KOPT-K1 (cell line): ENCODE data around the gene NUCB2.

ENCODE experiments used
- H3K27ac ChIP-seq: fragments of 200-600 bp; sonication (generic); 2 replicates; pipeline ENCODE4 v1.5.1; 2016; ENCODE audit warnings: antibody characterized with exemption, mild to moderate bottlenecking, low read depth, low read length; ENCODE audit not compliant: poor library complexity, severe bottlenecking
- H3K36me3 ChIP-seq: fragments of 200-600 bp; sonication (generic); 2 replicates; pipeline ENCODE4 v1.5.1; 2017; ENCODE audit warnings: antibody characterized with exemption, mild to moderate bottlenecking, low read length, moderate library complexity; ENCODE audit not compliant: insufficient read depth
- H3K9me3 ChIP-seq: fragments of 200-600 bp; sonication (generic); 2 replicates; pipeline ENCODE4 v1.5.1; 2017; ENCODE audit warnings: antibody characterized with exemption, low read length, mild to moderate bottlenecking; ENCODE audit not compliant: insufficient read depth, poor library complexity, severe bottlenecking

NUCB2 gene

DNA sequence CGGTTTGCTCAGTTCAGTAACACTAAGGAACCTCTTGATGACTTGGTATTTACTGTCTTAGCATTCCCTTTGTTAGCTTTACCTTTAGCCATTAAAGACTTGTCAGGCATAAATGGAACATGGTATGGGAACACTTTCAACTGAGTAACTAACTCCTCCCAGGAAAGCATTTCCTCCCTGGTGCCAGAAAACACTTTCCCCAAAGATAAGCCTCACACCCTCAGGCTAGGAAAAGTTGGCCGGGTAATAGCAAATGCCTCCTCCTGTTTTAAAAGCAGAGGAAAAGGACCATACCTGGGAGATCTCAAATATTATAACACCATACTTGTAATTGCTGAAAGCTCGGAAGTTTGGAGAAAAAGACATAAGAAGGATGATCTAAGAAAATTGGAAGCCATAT is 100.0 kb downstream of the NUCB2 start:
- Histone ChIP-seq H3K27ac (no peak overlapping the region), H3K9me3 (peaks cover 54% of the 10 kb centered on the region), H3K36me3 (peaks cover 82% of the 10 kb centered on the region)

- H3K36me3 ChIP-seq = peaks cover 82% of the 10 kb centered on the region
- no peak overlapping the region for H3K27ac ChIP-seq
- peaks cover 32% of the 10 kb centered on the region for H3K9me3 ChIP-seq
Observed at GRCh38 chr11:17378655-17379054, 102.1 kb downstream of the NUCB2 start.

- H3K36me3 ChIP-seq = peaks cover 75% of the 10 kb centered on the region
- no peak overlapping the region for H3K27ac ChIP-seq
Observed at GRCh38 chr11:17379383-17380180, 103.0 kb downstream of the NUCB2 start.

GRCh38 chr11:17381156-17381555 is 104.6 kb downstream of the NUCB2 start:
- Histone ChIP-seq H3K27ac (no peak overlapping the region), H3K9me3 (peaks cover 25% of the 10 kb centered on the region), H3K36me3 (peaks cover 70% of the 10 kb centered on the region)

More at GRCh38 chr11:17379383-17380180, 103.0 kb downstream of the NUCB2 start:
- H3K9me3 ChIP-seq = peaks cover 25% of the 10 kb centered on the region
